PC-3 (cell line): ENCODE results near the gene FN1.

Source experiments
- EZH2 ChIP-seq: fragments of 300-600 bp; sonication (generic); IDR thresholded peaks from one replicate; pipeline ENCODE4 v1.6.1; 2017; ENCODE audit warnings: antibody characterized with exemption, mild to moderate bottlenecking, low read length; ENCODE audit not compliant: unreplicated experiment
- EZH2phosphoT487 ChIP-seq: fragments of 300-600 bp; sonication (generic); IDR thresholded peaks from 2 replicates; pipeline ENCODE4 v1.6.1; 2018; ENCODE audit warnings: mild to moderate bottlenecking, antibody characterized with exemption, low read length, borderline replicate concordance
- TF ChIP-seq, protein P1 (sequence below): fragments of 300-600 bp; sonication (generic); conservative IDR thresholded peaks from 2 replicates; pipeline ENCODE4 v1.5.1; 2017; ENCODE audit warnings: antibody characterized with exemption, low read depth, mild to moderate bottlenecking, low read length

DNA sequence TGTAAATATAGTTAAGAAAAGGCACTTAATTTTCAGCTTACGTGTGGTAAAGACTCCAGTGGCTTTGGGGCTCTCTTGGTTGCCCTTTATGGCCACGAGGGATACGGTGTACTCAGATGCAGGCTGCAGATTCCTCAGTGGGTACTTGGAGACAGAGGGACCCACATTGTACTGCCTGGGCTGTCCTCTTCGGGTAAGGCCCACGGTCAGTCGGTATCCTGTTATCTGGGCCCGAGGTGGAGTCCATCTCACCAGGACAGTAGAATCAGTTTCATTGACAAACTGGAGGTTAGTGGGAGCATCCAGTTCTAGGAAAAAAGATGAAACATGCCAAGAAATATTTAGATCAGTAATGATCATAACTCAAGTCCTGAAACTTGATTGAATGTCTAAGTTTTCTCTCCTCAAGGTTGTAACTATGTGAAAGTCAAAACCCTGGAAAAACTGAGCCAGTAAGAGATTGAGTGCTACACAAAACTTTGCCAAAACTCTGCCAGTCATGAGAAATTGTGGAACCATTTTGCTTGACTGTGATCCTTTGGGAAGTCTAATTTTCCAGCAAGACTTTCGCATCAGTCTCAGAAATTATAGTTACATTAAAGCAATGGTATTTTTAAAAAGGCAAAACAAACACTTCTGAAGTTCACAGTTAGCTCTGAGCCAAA lies 31.4 kb downstream of the FN1 start:
- TF ChIP-seq, protein P1, sequence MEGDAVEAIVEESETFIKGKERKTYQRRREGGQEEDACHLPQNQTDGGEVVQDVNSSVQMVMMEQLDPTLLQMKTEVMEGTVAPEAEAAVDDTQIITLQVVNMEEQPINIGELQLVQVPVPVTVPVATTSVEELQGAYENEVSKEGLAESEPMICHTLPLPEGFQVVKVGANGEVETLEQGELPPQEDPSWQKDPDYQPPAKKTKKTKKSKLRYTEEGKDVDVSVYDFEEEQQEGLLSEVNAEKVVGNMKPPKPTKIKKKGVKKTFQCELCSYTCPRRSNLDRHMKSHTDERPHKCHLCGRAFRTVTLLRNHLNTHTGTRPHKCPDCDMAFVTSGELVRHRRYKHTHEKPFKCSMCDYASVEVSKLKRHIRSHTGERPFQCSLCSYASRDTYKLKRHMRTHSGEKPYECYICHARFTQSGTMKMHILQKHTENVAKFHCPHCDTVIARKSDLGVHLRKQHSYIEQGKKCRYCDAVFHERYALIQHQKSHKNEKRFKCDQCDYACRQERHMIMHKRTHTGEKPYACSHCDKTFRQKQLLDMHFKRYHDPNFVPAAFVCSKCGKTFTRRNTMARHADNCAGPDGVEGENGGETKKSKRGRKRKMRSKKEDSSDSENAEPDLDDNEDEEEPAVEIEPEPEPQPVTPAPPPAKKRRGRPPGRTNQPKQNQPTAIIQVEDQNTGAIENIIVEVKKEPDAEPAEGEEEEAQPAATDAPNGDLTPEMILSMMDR = no peak
- TF ChIP-seq EZH2 = no peak
- no peak for TF ChIP-seq EZH2phosphoT487
